Left lobe of liver (tissue), 2 donors: Measurements from ENCODE around the gene DNAJB4. TPM values are rescaled to one million over a fixed set of nuclear protein-coding genes. Genes with fewer than 3 reads are reported as not detected.
"Not testable (repeated sequence)": the region's sequence is repeated elsewhere in the genome, so short reads cannot be mapped to it uniquely, and the experiment has no call there.

ENCODE experiments used
- ATAC-seq: fragments of 200-7000 bp; cut with Tn5 transposase; one replicate; pipeline ENCODE4 v1.9.1; 2020; ENCODE audit warnings: mild to moderate bottlenecking, moderate library complexity
- DNase-seq: peaks from one replicate; pipeline ENCODE4 v3.0.0-alpha.2; 2020; ENCODE audit warnings: low spot score
- total RNA-seq: library from RNA; stranded (reverse); gene quantifications from one replicate; pipeline ENCODE4 v1.2.1, GENCODE V29; 2021
- donor health status: DM: no; HTN: no; CAD: no; lungs with moderate emphysema.
- donor health status: DM: no; HTN: yes; CAD: no.

The DNAJB4 gene
- total RNA-seq, 1 donor from 2014 or later, result 7.3 TPM

DNA sequence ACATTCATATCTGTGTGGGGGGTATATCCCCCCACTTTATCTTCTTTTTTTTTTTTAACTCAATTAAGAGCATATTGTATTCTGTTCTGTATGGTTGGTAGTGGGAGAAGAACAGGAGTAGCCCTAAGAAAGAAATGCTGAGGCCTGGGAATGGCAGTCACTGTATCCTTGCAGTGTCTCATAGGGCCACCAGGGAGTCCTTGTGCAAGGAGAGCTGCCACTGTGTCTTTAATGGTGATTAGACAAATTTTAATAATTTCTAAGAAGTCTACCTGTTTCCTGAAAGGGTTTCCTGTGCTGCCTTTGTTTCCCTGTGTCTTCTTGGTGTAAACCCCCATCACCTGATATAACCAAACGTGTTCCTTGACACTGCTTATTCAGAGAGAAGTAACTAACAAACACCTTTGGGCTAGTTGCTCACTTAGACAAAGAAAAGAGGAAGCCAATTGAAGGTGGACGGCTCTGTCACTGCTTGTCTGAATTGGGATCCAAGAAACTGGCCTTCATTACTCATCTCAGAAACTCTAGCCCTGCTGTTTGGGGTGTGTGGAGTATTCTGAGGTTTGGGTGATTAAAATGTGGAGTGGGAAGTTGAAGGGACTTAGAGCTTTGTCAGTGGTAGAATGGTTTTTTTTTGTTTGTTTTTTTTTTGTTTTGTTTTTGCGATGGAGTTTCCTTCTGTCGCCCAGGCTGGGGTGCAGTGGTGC is 56.3 kb downstream of the DNAJB4 start:
- ATAC-seq, result no peak
- DNase-seq, result no peak

DNA sequence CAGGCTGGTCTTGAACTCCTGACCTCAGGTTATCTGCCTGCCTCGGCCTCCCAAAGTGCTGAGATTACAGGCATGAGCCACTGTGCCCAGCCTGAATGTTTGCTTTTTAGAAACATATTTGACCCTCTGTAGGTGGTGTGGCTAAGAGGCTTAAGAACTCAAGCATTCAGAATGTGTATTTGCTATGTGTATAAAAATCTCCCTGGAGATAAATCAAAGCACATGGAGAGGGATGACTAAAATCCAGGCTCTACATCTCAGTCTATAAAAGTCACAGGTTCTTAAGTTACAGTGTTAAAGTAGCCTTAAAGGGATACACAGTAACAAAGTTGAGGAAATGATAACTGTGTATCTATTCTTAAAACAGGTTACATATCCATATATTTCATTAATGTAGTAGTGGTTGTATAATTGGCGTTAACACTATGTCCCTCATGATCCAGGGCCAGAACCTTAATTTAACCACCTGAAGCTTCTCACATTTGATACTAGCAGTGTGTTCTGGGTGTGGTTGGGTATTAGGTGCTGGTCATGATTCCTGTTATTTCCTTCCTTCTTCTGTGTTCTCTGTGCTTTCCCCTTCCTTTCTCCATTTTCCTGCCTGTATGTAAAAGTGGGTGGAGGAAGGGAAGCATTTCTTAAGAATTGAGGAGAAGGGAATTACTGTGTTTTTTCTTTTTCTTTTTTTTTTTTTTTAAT is 57.2 kb downstream of the DNAJB4 start:
- DNase-seq, result no peak
- ATAC-seq, result no peak

DNA sequence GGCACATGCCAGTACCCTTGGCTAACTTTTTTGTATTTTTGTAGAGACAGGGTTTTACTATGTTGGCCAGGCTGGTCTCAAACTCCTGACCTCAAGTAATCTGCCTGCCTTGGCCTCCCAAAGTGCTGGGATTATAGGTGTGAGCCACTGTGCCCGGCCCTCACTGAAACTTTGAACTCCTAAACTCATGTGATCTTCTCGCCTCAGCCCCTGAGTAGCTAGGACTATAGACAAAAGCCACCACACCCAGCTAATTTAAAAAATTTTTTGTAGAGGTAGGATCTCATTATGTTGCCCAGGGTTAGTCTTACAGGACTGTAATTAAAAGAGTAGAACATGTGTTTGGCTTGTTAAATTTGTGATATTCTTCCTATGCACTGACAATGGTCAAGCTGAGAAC is 60.1 kb downstream of the DNAJB4 start:
- ATAC-seq, result not testable (repeated sequence)

More for the DNA sequence above, 60.1 kb downstream of the DNAJB4 start:
- not testable (repeated sequence) for DNase-seq

Other genes starting within 250 kb of the DNAJB4 start
- gene USP33, start 245.1 kb upstream of the DNAJB4 start, total RNA-seq, result 23.3 TPM
- 8.3 TPM for gene MIGA1, start 225.3 kb upstream of the DNAJB4 start, total RNA-seq
- gene NEXN, start 116.3 kb upstream of the DNAJB4 start, total RNA-seq, result 0.68 TPM
- 23.2 TPM for gene FUBP1, start 25.9 kb upstream of the DNAJB4 start, total RNA-seq
- gene GIPC2, start 41.0 kb downstream of the DNAJB4 start, total RNA-seq, result 9.0 TPM